Measurements from ENCODE around the gene FABP2. TPM values are rescaled to one million over a fixed set of nuclear protein-coding genes. Genes with fewer than 3 reads are reported as not detected.
"Not testable (repeated sequence)": the region's sequence is repeated elsewhere in the genome, so short reads cannot be mapped to it uniquely, and the experiment has no call there.

The FABP2 gene
- total RNA-seq, 1 experiment from 2014 or later, result not detected

- Histone ChIP-seq H3K4me1 (ENCODE audit: insufficient read depth, low read length, poor library complexity, severe bottlenecking) (peaks cover 12% of the 10 kb centered on the region), H3K4me3 (ENCODE audit: low read depth, low read length, poor library complexity, severe bottlenecking) (no peak overlapping the region), H3K9me3 (ENCODE audit: low read depth, low read length, poor library complexity, severe bottlenecking) (no peaks in the 10 kb centered on the region), H3K27ac (ENCODE audit: low read depth, low read length, poor library complexity, severe bottlenecking) (no peak overlapping the region), H3K36me3 (ENCODE audit: insufficient read depth, low read length, poor library complexity, severe bottlenecking) (no peaks in the 10 kb centered on the region), H3K27me3 (replicated peaks; ENCODE audit: insufficient read depth, low read depth, low read length, poor library complexity) (no peaks in the 10 kb centered on the region)
- no peak for DNase-seq (ENCODE audit: low spot score)
- ChIA-PET CTCF (no interaction called here), POLR2A (ENCODE audit: low non-redundant PET) (no interaction called here)
- no TSS peak for BruUV-seq (replicated peaks)
- TF ChIP-seq EZH2 (IDR thresholded peaks at IDR 0.05; ENCODE audit: borderline replicate concordance, low read depth, low read length, poor library complexity, severe bottlenecking) (no peak), CTCF (conservative IDR thresholded peaks at IDR 0.05; ENCODE audit: low read depth, low read length) (no peak)
- intact Hi-C loops (cut with micrococcal nuclease; ENCODE audit: unreplicated experiment), result loop anchor here (10.0 kb wide), 2 partner anchors 507 to 537 kb away; no protein-coding TSS in a partner anchor
Observed at GRCh38 chr4:119281393-119281792, 40.5 kb downstream of the FABP2 start.

GRCh38 chr4:119279945-119280344, 42.0 kb downstream of the FABP2 start:
- POLR2A ChIA-PET (ENCODE audit: low non-redundant PET); H3K27me3 ChIP-seq (replicated peaks; ENCODE audit: insufficient read depth, low read depth, low read length, poor library complexity); BruUV-seq (replicated peaks); DNase-seq (ENCODE audit: low spot score); H3K4me3 ChIP-seq (ENCODE audit: low read depth, low read length, poor library complexity, severe bottlenecking); H3K27ac ChIP-seq (ENCODE audit: low read depth, low read length, poor library complexity, severe bottlenecking); H3K4me1 ChIP-seq (ENCODE audit: insufficient read depth, low read length, poor library complexity, severe bottlenecking); H3K9me3 ChIP-seq (ENCODE audit: low read depth, low read length, poor library complexity, severe bottlenecking); H3K36me3 ChIP-seq (ENCODE audit: insufficient read depth, low read length, poor library complexity, severe bottlenecking); CTCF ChIA-PET: not testable (repeated sequence)
- intact Hi-C loops (cut with micrococcal nuclease; ENCODE audit: unreplicated experiment), result loop anchor here (10.0 kb wide), 2 partner anchors 505 to 535 kb away; no protein-coding TSS in a partner anchor

GRCh38 chr4:119279541-119279940, 42.4 kb downstream of the FABP2 start:
- H3K9me3 ChIP-seq (ENCODE audit: low read depth, low read length, poor library complexity, severe bottlenecking); H3K4me1 ChIP-seq (ENCODE audit: insufficient read depth, low read length, poor library complexity, severe bottlenecking); CTCF ChIA-PET; BruUV-seq (replicated peaks); H3K27me3 ChIP-seq (replicated peaks; ENCODE audit: insufficient read depth, low read depth, low read length, poor library complexity); DNase-seq (ENCODE audit: low spot score); POLR2A ChIA-PET (ENCODE audit: low non-redundant PET); intact Hi-C loops (cut with micrococcal nuclease; ENCODE audit: unreplicated experiment); H3K4me3 ChIP-seq (ENCODE audit: low read depth, low read length, poor library complexity, severe bottlenecking); H3K36me3 ChIP-seq (ENCODE audit: insufficient read depth, low read length, poor library complexity, severe bottlenecking); H3K27ac ChIP-seq (ENCODE audit: low read depth, low read length, poor library complexity, severe bottlenecking): not testable (repeated sequence)

- H3K27me3 ChIP-seq (replicated peaks; ENCODE audit: insufficient read depth, low read depth, low read length, poor library complexity), result no peaks in the 10 kb centered on the region
- H3K27ac ChIP-seq (ENCODE audit: low read depth, low read length, poor library complexity, severe bottlenecking), result no peak overlapping the region
- no peaks in the 10 kb centered on the region for H3K9me3 ChIP-seq (ENCODE audit: low read depth, low read length, poor library complexity, severe bottlenecking)
- H3K36me3 ChIP-seq (ENCODE audit: insufficient read depth, low read length, poor library complexity, severe bottlenecking), result peaks cover 5% of the 10 kb centered on the region
- no peak for DNase-seq (ENCODE audit: low spot score)
- POLR2A ChIA-PET (ENCODE audit: low non-redundant PET), result no interaction called here
- CTCF ChIA-PET, result no interaction called here
- no peak overlapping the region for H3K4me3 ChIP-seq (ENCODE audit: low read depth, low read length, poor library complexity, severe bottlenecking)
- no TSS peak for BruUV-seq (replicated peaks)
- no peaks in the 10 kb centered on the region for H3K4me1 ChIP-seq (ENCODE audit: insufficient read depth, low read length, poor library complexity, severe bottlenecking)
- TF ChIP-seq CTCF (conservative IDR thresholded peaks at IDR 0.05; ENCODE audit: low read depth, low read length) (no peak), EZH2 (IDR thresholded peaks at IDR 0.05; ENCODE audit: borderline replicate concordance, low read depth, low read length, poor library complexity, severe bottlenecking) (no peak)
- intact Hi-C loops (cut with micrococcal nuclease; ENCODE audit: unreplicated experiment), result no loop called here
Observed at GRCh38 chr4:119271361-119272085, 50.4 kb downstream of the FABP2 start.

Measured in A673 (cell line).